HG02798 (cell line): ENCODE data around the gene NABP1.

Experiments used
- ATAC-seq: cut with Tn5 transposase; IDR thresholded peaks from one replicate; pipeline ENCODE4 v1.9.1; 2021; ENCODE audit warnings: mild to moderate bottlenecking; ENCODE audit not compliant: unreplicated experiment, poor library complexity

Gene NABP1

GRCh38 chr2:191646163-191646902, 31.6 kb upstream of the NABP1 start:
- ATAC-seq: no peak

- ATAC-seq: no peak
Observed at GRCh38 chr2:191649519-191649918, 28.4 kb upstream of the NABP1 start.

- ATAC-seq: peak; percentile 97
Observed at GRCh38 chr2:191650896-191651773, 26.8 kb upstream of the NABP1 start.

- ATAC-seq: no peak
Observed at GRCh38 chr2:191653667-191654391, 24.1 kb upstream of the NABP1 start.

- no peak for ATAC-seq
Observed at GRCh38 chr2:191656391-191656790, 21.5 kb upstream of the NABP1 start.

- no peak for ATAC-seq
Observed at GRCh38 chr2:191656792-191657191, 21.1 kb upstream of the NABP1 start.

- ATAC-seq: no peak
Observed at GRCh38 chr2:191657977-191658376, 20.0 kb upstream of the NABP1 start.

GRCh38 chr2:191659198-191659597, 18.7 kb upstream of the NABP1 start:
- no peak for ATAC-seq

- no peak for ATAC-seq
Observed at GRCh38 chr2:191660575-191660974, 17.4 kb upstream of the NABP1 start.

- peak; percentile 67 for ATAC-seq
Observed at GRCh38 chr2:191661097-191661924, 16.6 kb upstream of the NABP1 start.

- ATAC-seq: no peak
Observed at GRCh38 chr2:191664823-191665677, 12.9 kb upstream of the NABP1 start.

GRCh38 chr2:191666226-191666625, 11.7 kb upstream of the NABP1 start:
- no peak for ATAC-seq

GRCh38 chr2:191666732-191667131, 11.2 kb upstream of the NABP1 start:
- ATAC-seq: peak; percentile 84

GRCh38 chr2:191670076-191670475, 7.9 kb upstream of the NABP1 start:
- peak; percentile 48 for ATAC-seq

GRCh38 chr2:191670787-191671186, 7.1 kb upstream of the NABP1 start:
- ATAC-seq: no peak

GRCh38 chr2:191675807-191676721, 1.9 kb upstream of the NABP1 start:
- ATAC-seq: peak; percentile 61

GRCh38 chr2:191676790-191677645, 918 bp upstream of the NABP1 start:
- peak; percentile 24 for ATAC-seq
